ENCODE data around the gene AHCYL2. TPM values are rescaled to one million over a fixed set of nuclear protein-coding genes. Genes with fewer than 3 reads are reported as not detected.

Gene AHCYL2
- total RNA-seq, 1 donor from 2014 or later = 26.0 TPM

DNA sequence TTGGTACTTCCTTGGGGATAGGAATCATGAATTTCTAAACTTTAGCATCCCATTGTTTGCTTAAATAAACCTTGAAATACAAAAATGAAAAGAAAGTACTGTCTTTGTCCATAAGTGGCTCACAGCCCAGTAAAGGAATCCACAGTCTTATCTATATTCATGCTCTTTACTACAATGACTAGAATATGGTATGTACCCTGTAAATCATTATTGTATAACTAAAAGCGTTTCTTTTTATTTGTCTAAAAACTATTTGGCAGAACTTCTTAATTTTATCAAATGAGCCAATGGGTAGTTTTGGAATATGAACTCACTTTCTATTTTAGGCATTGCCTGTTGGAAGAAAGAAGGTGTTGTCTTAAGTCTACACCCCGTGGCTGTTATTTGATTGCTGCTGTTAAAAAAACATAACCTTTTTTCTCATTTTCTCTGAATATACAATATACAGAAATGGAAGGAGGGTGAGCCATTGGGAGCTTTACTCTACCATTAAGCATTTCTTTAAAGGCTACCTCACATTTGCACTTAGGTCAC is 197.0 kb downstream of the AHCYL2 start:
- no peak for DNase-seq (ENCODE audit: low spot score, unreplicated experiment)
- Mint-ChIP-seq H3K27ac (no peak overlapping the region), H3K27me3 (no peaks in the 10 kb centered on the region), H3K36me3 (ENCODE audit: insufficient read depth) (peaks cover 16% of the 10 kb centered on the region), H3K4me1 (ENCODE audit: low read depth) (no peaks in the 10 kb centered on the region), H3K9me3 (ENCODE audit: low read depth) (no peaks in the 10 kb centered on the region), H3K4me3 (ENCODE audit: low read depth) (no peak overlapping the region)
- TF ChIP-seq, protein P1, sequence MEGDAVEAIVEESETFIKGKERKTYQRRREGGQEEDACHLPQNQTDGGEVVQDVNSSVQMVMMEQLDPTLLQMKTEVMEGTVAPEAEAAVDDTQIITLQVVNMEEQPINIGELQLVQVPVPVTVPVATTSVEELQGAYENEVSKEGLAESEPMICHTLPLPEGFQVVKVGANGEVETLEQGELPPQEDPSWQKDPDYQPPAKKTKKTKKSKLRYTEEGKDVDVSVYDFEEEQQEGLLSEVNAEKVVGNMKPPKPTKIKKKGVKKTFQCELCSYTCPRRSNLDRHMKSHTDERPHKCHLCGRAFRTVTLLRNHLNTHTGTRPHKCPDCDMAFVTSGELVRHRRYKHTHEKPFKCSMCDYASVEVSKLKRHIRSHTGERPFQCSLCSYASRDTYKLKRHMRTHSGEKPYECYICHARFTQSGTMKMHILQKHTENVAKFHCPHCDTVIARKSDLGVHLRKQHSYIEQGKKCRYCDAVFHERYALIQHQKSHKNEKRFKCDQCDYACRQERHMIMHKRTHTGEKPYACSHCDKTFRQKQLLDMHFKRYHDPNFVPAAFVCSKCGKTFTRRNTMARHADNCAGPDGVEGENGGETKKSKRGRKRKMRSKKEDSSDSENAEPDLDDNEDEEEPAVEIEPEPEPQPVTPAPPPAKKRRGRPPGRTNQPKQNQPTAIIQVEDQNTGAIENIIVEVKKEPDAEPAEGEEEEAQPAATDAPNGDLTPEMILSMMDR (IDR thresholded peaks at IDR 0.05; ENCODE audit: unreplicated experiment) = no peak

DNA sequence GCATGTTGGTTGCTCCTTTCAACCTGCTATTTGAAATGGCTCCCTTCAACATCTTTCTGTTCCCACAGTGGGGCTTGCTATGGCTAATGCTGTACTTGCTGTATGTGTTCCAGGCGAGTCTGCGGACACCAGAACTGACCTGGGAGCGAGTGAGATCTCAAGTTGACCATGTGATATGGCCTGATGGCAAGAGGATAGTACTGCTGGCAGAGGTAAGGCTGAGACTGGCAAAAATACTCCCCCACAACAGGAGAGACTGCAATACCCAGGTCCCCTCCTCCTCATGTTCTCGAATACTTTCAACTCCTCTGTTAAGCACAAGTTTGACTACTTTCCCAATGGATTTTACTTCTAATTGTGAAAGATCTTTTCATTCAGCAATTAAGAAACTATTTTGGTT is 197.9 kb downstream of the AHCYL2 start:
- no peak overlapping the region for H3K27ac Mint-ChIP-seq
- TF ChIP-seq, protein P1 (IDR thresholded peaks at IDR 0.05; ENCODE audit: unreplicated experiment) = no peak
- H3K36me3 Mint-ChIP-seq (ENCODE audit: insufficient read depth) = peaks cover 18% of the 10 kb centered on the region
- no peaks in the 10 kb centered on the region for H3K4me1 Mint-ChIP-seq (ENCODE audit: low read depth)
- no peaks in the 10 kb centered on the region for H3K9me3 Mint-ChIP-seq (ENCODE audit: low read depth)
- no peak for DNase-seq (ENCODE audit: low spot score, unreplicated experiment)
- H3K27me3 Mint-ChIP-seq = no peaks in the 10 kb centered on the region
- H3K4me3 Mint-ChIP-seq (ENCODE audit: low read depth) = no peak overlapping the region

DNA sequence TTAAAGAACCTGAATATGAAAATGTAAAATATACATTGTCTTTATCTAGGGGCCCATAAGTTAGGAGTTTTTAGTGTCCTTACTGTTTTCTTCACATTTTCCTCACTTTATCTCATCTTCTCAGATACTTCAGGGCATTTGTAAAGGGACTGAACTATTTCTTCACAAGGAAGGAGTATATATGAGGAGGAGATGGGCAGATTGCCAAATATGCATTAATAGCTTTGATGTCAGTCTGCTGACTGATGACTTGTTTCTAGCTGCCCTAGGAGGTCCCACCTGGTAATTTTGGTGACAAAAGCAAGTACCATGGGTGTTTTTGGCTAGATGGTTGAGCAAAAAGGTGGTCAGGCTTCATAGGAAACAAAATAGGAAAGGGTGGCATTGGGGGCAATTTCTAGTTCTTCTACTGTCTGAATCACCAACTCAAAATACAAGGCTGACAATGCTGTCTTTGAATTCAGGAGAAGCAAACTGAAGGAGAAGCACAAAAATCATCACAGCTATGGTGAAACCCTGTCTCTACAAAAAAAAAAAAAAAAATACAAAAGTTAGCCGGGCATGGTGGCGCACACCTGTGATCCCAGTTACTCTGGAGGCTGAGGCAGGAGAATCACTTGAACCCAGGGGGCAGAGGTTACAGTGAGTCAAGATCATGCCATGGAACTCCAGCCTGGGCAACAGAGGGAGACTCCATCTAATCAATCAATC is 199.0 kb downstream of the AHCYL2 start:
- DNase-seq (ENCODE audit: low spot score, unreplicated experiment) = no peak
- Mint-ChIP-seq H3K27ac (no peak overlapping the region), H3K4me3 (ENCODE audit: low read depth) (no peak overlapping the region), H3K27me3 (no peaks in the 10 kb centered on the region), H3K4me1 (ENCODE audit: low read depth) (no peaks in the 10 kb centered on the region), H3K9me3 (ENCODE audit: low read depth) (no peaks in the 10 kb centered on the region), H3K36me3 (ENCODE audit: insufficient read depth) (peaks cover 15% of the 10 kb centered on the region)
- TF ChIP-seq, protein P1 (IDR thresholded peaks at IDR 0.05; ENCODE audit: unreplicated experiment) = no peak

DNA sequence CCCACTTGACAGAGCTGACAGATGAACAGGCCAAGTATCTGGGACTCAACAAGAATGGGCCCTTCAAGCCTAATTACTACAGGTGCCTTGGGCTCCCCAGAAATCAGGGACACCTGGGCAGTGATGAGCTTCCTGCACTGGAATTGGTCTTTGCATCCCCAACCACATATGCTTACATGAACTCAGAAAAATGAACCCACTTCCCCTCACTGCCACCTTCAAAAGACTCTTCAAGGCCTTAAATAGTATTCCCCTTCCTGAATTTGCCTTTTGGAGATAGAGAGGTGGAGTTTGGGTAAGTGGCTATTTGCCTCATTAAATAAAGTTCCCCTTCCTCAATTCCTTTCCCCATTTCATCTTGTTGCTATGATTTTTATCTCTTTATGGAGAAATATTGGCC is 201.7 kb downstream of the AHCYL2 start:
- Mint-ChIP-seq H3K9me3 (ENCODE audit: low read depth) (no peaks in the 10 kb centered on the region), H3K4me3 (ENCODE audit: low read depth) (no peak overlapping the region), H3K27ac (no peak overlapping the region), H3K4me1 (ENCODE audit: low read depth) (no peaks in the 10 kb centered on the region), H3K27me3 (peaks cover 2% of the 10 kb centered on the region), H3K36me3 (ENCODE audit: insufficient read depth) (peaks cover 15% of the 10 kb centered on the region)
- TF ChIP-seq, protein P1 (IDR thresholded peaks at IDR 0.05; ENCODE audit: unreplicated experiment) = no peak
- no peak for DNase-seq (ENCODE audit: low spot score, unreplicated experiment)

DNA sequence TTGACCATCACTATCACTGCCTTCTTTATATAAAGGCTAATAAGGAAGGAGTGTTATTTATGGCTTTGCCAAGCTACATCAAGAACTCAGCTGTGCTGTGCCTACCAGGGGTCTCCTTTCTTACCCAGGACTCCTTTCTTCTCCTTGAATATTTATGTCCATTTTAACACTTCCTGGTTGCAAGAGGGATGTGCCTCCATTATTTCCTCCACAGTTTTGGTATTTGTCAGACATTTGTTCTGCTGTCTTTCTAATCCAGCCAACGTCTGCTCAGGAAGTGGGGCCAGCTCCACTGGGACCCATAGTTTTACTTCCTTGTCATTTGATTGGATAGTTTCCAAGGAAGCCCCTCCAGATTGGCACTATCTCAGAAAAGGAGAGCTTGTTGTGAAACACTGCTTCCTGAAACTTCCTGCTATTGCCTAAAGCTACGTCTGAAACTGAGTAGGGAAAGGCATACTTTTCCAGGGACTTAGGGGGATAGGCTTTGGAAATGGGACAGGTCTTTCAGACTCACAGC is 202.8 kb downstream of the AHCYL2 start:
- TF ChIP-seq, protein P1 (IDR thresholded peaks at IDR 0.05; ENCODE audit: unreplicated experiment) = no peak
- no peaks in the 10 kb centered on the region for H3K4me1 Mint-ChIP-seq (ENCODE audit: low read depth)
- H3K9me3 Mint-ChIP-seq (ENCODE audit: low read depth) = no peaks in the 10 kb centered on the region
- peaks cover 9% of the 10 kb centered on the region for H3K27me3 Mint-ChIP-seq
- no peak overlapping the region for H3K4me3 Mint-ChIP-seq (ENCODE audit: low read depth)
- peaks cover 15% of the 10 kb centered on the region for H3K36me3 Mint-ChIP-seq (ENCODE audit: insufficient read depth)
- no peak overlapping the region for H3K27ac Mint-ChIP-seq
- DNase-seq (ENCODE audit: low spot score, unreplicated experiment) = no peak
